ENCODE data around the gene ERGIC3.

Gene ERGIC3

DNA sequence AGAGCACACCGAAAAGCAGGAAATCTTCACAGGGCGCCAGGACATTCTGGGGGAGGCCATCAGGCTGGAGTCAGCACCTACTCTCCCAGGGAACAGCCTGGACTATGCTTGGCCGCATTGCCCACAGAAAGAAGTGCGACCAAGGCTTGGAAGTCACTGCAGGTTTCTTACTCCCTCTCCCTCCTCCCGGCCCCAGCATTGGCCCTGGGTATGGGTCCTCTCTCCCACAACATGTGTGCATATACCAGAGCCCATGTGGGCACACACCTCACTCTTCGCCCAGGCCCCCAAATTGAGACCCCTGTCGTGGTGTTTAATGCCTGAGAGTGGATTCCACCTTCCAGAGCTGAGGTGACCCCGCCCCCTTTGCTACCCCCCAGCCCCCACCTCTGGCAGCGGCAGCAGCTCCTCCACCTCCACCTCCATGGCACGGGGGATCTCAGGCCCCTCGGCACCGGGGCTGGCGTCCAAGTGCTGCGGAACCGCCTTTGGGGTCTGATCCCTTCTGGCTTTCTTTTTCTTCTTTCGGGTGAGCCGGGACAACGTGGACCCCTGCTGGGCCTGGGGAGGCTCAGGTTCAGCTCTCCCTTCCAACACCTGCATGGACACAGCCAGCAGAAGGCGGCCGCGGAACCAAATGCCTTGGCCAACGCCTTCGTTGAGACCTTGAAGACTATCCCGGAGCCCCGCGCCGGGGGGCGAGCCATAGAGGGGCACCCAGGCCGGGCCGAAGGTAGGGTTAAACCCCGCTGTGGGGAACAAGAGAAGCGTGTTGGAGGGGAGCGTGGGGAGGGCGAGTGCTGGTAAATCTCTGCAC, 58.5 kb downstream of the ERGIC3 start:
- no peak for DNase-seq

DNA sequence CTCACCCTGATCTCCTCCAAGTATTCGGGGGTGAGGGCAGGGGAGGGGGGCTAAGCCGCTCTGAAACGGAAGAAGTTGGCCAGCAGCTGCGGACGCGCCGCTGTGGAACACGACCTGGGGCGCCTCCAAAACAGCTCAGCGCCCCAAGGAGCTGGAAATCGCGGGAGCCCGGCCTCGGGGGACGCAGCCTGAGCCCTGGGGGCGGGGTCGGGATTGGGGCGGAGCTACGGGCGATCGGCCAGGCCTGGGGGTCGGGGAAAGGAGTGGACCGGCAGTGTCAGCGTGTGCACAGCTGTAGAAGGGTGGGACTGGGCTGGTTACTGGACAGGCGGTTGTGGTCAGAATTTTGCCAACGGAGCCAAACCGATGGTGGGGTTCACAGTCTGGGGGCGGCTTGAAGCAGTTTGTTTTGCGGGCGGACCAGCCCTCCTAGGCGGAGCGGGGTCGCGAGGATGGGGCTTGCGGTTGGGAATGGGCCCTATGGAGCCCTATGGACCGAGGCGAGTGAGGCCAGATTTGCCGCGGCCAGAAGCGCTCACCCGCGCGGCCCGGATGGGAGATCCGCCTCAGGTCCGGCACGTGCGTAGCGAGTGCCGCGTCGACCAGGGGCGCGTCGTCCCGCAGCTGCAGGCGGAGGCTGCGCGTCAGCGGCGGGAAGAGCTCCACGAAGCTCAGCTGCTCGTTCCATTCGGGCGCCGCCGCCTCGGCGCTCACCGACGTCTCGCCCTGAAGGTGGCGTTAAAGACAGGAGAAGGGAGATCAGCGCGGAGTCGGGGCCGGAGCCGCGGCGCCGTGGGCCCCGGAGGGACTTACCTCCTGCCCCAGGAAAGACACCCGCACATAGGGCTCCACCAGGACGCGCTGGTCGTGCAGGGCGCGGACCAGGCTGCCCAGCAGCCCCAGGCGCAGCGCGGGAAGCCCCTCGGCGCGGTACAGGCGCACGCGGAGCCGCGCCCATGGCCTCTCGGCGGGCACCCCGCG, 59.4 kb downstream of the ERGIC3 start:
- DNase-seq, result peak; percentile 37

DNA sequence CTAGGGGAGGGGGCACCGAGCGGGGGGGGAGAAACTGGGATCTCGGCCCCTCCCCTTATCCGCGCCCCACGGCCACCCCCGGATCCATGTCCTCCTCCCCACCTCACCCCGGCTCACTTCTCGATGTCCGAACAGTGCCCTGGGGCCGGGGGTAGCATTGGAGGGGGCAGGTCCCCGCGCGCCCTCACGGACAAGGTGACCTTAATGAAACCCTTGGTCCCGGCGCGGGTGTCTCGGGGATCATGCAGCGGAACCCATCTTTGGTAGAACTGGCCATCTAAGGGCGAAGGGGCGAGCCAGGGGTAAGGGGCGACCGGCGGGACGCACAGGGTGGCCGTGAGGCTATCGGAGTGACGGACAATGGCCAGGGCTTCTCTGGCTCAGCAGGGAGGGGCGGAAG, 60.1 kb downstream of the ERGIC3 start:
- DNase-seq, result no peak

DNA sequence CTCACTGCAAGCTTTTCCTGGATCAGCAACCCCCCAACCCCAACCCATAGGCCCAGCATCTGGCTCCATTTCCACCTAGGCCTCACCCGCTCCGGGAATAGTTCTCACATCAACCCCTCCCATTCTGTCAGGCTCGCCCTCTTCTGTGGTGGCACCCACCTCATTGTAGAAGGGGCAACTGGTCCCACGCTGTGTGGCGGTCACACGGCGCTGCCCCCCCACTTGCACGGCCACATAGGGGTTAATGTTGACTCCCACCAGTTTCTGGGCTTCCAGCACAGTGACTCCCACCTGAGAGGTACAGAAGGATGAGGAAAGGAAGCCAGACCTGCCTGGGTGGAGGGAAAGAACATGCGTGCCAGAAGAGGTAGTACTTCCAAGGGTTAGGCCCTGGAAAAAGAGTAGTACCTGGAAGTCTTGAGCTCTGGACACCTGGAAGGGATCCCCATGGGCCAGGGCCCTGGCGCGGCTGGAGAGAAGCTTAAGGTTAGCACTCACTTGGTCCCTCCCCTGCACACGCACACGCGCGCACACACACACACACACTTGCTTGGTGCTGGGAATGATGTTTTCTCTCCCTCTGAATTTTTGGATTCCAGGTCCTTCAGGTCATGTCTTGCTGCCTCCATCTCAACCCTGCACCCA, 61.1 kb downstream of the ERGIC3 start:
- DNase-seq, result no peak

DNA sequence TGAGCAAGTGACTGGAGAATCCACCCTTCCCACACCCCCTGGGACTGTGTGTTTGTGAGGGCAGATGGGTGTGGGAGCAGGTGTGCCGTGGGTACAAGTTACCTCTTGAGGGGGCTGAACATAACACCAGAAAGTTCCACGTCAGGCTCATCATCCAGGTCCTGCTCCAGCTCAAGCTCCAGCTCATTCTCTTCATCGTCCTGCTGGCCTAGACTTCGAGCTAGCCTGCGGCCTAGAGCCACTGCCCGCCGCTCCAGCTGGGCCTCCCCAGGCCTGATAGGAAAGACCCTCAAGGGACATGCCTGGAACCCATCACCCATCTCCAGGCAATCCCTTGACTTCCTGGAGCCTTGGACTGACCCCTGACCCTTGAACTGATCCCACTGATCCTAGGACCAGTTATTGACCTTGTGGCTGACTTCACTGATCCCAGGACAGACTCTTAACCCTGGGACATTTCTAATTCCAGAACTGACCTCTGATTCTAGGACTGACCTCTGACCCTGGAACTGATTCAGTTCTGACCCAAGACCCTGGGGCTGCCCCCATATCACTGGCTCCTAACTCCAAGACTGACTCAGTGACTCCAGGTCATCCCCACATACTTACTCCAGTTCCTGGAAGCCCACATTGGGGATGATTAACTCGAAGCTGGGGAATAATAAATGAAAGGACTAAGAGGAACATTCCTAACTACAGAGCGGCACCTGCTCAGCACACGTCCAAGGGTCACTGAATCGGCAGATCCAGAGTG, 62.0 kb downstream of the ERGIC3 start:
- DNase-seq, result no peak

DNA sequence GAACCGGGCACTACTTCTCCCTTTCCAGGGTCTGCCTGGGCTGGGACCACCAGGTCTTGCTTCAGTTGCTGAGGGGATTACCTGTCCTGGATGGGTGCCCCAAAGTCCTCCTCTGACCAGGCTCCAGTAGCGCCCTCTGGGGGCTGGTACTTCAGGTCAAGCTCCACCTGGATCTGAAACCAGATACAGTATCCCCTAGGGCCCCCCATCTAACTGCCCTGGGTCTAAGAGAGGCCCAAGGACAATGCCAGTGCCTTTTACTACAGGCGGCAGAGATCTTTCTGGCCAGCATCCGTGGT, 62.5 kb downstream of the ERGIC3 start:
- DNase-seq, result no peak

DNA sequence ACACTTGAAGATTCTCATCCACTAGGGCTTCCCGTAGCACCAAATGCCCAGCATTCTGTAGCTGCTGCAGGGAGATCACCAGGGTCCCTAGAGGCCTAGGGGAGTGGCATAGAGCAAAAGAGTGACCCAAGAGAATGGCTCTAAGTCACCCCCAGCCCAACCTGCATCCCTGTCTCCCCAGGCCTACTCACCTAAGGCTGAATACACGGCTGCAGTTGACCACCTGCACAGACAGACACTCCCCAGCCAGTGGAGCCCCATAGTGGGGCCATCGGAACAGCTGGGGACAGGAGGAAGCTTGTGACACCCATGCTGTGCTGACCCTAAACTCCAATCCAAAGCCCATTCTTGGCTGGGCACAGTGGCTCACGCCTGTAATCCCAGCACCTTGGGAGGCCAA, 64.2 kb downstream of the ERGIC3 start:
- DNase-seq, result no peak
